Measurements from ENCODE around the gene PCDHA11. TPM values are rescaled to one million over a fixed set of nuclear protein-coding genes. Genes with fewer than 3 reads are reported as not detected.

Gene PCDHA11
- polyA plus RNA-seq, 1 experiment, result not detected

DNA sequence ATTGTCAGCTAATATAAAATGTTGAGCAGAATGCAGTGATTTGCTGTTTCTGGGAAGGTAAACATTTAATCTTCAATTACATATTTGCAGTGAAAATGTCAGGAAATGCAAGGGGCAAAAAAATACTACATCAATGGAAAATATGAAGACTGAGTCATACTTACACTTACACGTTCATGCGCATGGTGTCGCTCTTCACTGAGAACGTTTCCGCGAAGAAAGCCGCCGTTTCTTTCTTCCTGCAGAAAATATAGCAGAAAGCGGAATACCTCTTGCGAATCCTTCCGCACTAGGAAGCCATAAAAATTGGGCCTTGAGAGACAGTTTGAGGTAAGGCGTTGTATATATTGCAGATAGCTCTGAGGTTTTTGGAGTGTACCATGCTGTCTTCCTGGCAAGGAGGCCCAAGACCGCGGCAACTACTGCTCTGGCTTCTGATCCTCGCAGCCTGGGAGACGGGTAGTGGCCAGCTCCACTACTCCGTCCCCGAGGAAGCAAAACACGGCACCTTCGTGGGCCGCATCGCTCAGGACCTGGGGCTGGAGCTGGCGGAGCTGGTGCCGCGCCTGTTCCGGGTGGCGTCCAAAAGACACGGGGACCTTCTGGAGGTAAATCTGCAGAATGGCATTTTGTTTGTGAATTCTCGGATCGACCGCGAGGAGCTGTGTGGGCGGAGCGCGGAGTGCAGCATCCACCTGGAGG is 13.3 kb downstream of the PCDHA11 start, which contains the start of gene PCDHA13:
Gene PCDHA13, plus strand, starts transcription at position 236 of the 702 bp plus-strand sequence. Its CDS starts 145 bp downstream, at position 381.
- Histone ChIP-seq H3K9me3 (ENCODE audit: control insufficient read depth, insufficient read depth, low read length) (peaks cover 32% of the 10 kb centered on the region), H3K27ac (ENCODE audit: low read depth, low read length) (no peak within 1 kb of the TSS), H3K27me3 (ENCODE audit: control insufficient read depth, insufficient read depth, low read length) (no peaks in the 10 kb centered on the region), H3K4me3 (ENCODE audit: low read depth, low read length) (no peak within 1 kb of the TSS)
- ChIA-PET CTCF (no interaction called here), POLR2A (no interaction called here)
- TF ChIP-seq, protein P1, sequence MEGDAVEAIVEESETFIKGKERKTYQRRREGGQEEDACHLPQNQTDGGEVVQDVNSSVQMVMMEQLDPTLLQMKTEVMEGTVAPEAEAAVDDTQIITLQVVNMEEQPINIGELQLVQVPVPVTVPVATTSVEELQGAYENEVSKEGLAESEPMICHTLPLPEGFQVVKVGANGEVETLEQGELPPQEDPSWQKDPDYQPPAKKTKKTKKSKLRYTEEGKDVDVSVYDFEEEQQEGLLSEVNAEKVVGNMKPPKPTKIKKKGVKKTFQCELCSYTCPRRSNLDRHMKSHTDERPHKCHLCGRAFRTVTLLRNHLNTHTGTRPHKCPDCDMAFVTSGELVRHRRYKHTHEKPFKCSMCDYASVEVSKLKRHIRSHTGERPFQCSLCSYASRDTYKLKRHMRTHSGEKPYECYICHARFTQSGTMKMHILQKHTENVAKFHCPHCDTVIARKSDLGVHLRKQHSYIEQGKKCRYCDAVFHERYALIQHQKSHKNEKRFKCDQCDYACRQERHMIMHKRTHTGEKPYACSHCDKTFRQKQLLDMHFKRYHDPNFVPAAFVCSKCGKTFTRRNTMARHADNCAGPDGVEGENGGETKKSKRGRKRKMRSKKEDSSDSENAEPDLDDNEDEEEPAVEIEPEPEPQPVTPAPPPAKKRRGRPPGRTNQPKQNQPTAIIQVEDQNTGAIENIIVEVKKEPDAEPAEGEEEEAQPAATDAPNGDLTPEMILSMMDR (IDR thresholded peaks at IDR 0.05; ENCODE audit: low read depth, low read length), result no peak
- DNase-seq (ENCODE audit: low read depth, low spot score), result no peak

DNA sequence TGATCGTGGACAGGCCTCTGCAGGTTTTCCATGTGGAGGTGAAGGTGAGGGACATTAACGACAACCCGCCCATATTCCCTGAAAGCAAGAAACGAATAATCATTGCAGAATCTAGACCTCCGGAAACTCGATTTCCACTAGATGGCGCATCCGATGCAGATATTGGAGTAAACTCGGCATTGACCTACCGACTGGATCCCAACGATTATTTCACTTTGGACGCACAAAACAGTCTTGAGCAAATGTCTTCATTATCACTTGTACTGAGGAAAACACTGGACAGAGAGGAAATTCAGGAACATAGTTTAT is 13.8 kb downstream of the PCDHA11 start:
- ChIA-PET POLR2A (no interaction called here), CTCF (no interaction called here)

DNA sequence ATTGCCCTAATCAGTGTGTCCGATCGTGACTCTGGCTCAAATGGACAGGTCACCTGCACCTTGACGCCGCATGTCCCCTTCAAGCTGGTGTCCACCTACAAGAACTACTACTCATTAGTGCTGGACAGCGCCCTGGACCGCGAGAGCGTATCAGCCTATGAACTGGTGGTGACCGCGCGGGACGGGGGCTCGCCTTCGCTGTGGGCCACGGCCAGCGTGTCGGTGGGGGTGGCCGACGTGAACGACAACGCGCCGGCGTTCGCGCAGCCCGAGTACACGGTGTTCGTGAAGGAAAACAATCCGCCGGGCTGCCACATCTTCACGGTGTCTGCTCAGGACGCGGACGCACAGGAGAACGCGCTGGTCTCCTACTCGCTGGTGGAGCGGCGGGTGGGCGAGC is 14.6 kb downstream of the PCDHA11 start:
- CTCF ChIA-PET, result no interaction called here
- POLR2A ChIA-PET, result no interaction called here
- no peak overlapping the region for H3K4me3 ChIP-seq (ENCODE audit: low read depth, low read length)
- no peak for DNase-seq (ENCODE audit: low read depth, low spot score)
- no peaks in the 10 kb centered on the region for H3K27me3 ChIP-seq (ENCODE audit: control insufficient read depth, insufficient read depth, low read length)
- H3K9me3 ChIP-seq (ENCODE audit: control insufficient read depth, insufficient read depth, low read length), result peaks cover 26% of the 10 kb centered on the region
- TF ChIP-seq, protein P1 (IDR thresholded peaks at IDR 0.05; ENCODE audit: low read depth, low read length), result no peak
- H3K27ac ChIP-seq (ENCODE audit: low read depth, low read length), result no peak overlapping the region

More for the DNA sequence above, 13.8 kb downstream of the PCDHA11 start:
- Histone ChIP-seq H3K27me3 (ENCODE audit: control insufficient read depth, insufficient read depth, low read length) (no peaks in the 10 kb centered on the region), H3K4me3 (ENCODE audit: low read depth, low read length) (no peak overlapping the region), H3K27ac (ENCODE audit: low read depth, low read length) (no peak overlapping the region), H3K9me3 (ENCODE audit: control insufficient read depth, insufficient read depth, low read length) (peaks cover 27% of the 10 kb centered on the region)
- TF ChIP-seq, protein P1 (IDR thresholded peaks at IDR 0.05; ENCODE audit: low read depth, low read length), result no peak
- no peak for DNase-seq (ENCODE audit: low read depth, low spot score)

DNA sequence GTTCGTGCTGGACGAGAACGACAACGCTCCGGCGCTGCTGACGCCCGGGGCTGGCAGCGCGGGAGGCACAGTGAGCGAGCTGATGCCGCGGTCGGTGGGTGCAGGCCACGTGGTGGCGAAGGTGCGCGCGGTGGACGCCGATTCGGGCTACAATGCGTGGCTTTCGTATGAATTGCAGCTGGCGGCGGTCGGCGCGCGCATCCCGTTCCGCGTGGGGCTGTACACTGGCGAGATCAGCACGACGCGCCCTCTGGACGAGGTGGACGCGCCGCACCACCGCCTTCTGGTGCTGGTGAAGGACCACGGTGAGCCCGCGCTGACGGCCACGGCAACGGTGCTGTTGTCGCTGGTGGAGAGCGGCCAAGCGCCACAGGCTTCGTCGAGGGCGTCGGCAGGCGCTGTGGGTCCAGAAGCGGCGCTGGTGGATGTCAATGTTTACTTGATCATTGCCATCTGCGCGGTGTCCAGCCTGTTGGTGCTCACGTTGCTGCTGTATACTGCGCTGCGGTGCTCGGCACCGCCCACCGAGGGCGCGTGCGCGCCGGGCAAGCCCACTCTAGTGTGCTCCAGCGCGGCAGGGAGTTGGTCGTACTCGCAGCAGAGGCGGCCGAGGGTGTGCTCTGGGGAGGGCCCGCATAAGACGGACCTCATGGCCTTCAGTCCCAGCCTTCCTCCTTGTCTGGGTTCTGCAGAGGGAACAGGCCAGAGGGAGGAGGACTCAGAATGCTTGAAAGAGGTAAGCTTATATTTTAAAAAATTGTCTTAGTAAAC is 15.4 kb downstream of the PCDHA11 start:
- no peaks in the 10 kb centered on the region for H3K27me3 ChIP-seq (ENCODE audit: control insufficient read depth, insufficient read depth, low read length)
- TF ChIP-seq, protein P1 (IDR thresholded peaks at IDR 0.05; ENCODE audit: low read depth, low read length), result no peak
- ChIA-PET POLR2A (no interaction called here), CTCF (interaction anchor here (0.5 kb wide), 1 partner anchor 442 kb away, joined by 4 read pairs; no protein-coding TSS in a partner anchor)
- peaks cover 26% of the 10 kb centered on the region for H3K9me3 ChIP-seq (ENCODE audit: control insufficient read depth, insufficient read depth, low read length)
- no peak overlapping the region for H3K27ac ChIP-seq (ENCODE audit: low read depth, low read length)
- no peak overlapping the region for H3K4me3 ChIP-seq (ENCODE audit: low read depth, low read length)
- DNase-seq (ENCODE audit: low read depth, low spot score), result no peak

DNA sequence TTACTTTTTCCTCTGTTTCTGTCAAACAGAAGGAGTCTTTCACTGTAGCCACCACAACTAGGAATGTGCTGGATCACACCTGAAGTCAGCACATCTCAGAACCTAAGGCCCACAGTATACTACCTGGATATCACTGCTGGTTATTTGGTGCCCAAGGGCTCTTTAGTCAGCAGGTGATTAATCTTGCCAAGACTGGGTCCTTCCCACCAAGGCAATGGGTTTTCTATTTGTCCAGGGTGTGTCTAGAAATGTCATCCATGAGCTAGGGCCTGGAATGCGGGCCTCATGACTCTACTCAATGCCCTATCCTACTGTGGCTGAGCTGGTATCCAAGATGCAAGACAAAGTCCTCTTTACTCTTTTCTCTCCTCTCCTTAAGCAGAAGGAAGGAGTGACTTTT is 47.6 kb downstream of the PCDHA11 start:
- no peak for DNase-seq (ENCODE audit: low read depth, low spot score)
- no peaks in the 10 kb centered on the region for H3K27me3 ChIP-seq (ENCODE audit: control insufficient read depth, insufficient read depth, low read length)
- POLR2A ChIA-PET, result interaction anchor here (0.6 kb wide), 1 partner anchor 213 kb away, joined by 4 read pairs; no protein-coding TSS in a partner anchor
- CTCF ChIA-PET, result no interaction called here
- peaks cover 14% of the 10 kb centered on the region for H3K9me3 ChIP-seq (ENCODE audit: control insufficient read depth, insufficient read depth, low read length)
- no peak overlapping the region for H3K27ac ChIP-seq (ENCODE audit: low read depth, low read length)
- TF ChIP-seq, protein P1 (IDR thresholded peaks at IDR 0.05; ENCODE audit: low read depth, low read length), result no peak
- H3K4me3 ChIP-seq (ENCODE audit: low read depth, low read length), result no peak overlapping the region

All from AG04450 (cell line).